Cardiac muscle cell (in vitro differentiated cells and primary cell): ENCODE data around the gene DNAH11. TPM values are rescaled to one million over a fixed set of nuclear protein-coding genes. Genes with fewer than 3 reads are reported as not detected.

Source experiments
- DNase-seq, 2 donors: peaks; one replicate each; pipeline versions ENCODE4 v3.0.0 to v3.0.0-alpha.2; 2010 to 2017; ENCODE audit warnings: low read depth in 1 of 2, low spot score in 1 of 2
- H3K27ac ChIP-seq: fragments of 200-600 bp; sonication (generic); 2 replicates; pipeline ENCODE4 v1.5.1; 2016
- H3K27me3 ChIP-seq: fragments of 200-600 bp; sonication (generic); 2 replicates; pipeline ENCODE4 v1.6.0; 2016; ENCODE audit warnings: control low read depth
- H3K36me3 ChIP-seq: fragments of 200-600 bp; sonication (generic); 2 replicates; pipeline ENCODE4 v1.5.1; 2016; ENCODE audit warnings: control low read depth
- H3K4me1 ChIP-seq: fragments of 200-600 bp; sonication (generic); 2 replicates; pipeline ENCODE4 v1.8.1; 2017; ENCODE audit warnings: low read depth, mild to moderate bottlenecking, mixed run types
- H3K4me3 ChIP-seq: fragments of 200-600 bp; sonication (generic); 2 replicates; pipeline ENCODE4 v1.5.1; 2016; ENCODE audit warnings: mild to moderate bottlenecking
- H3K9me3 ChIP-seq: fragments of 200-600 bp; sonication (generic); 2 replicates; pipeline ENCODE4 v1.5.1; 2017; ENCODE audit warnings: low read depth, mild to moderate bottlenecking, control low read depth
- CTCF ChIP-seq: IDR thresholded peaks from 2 replicates; pipeline ENCODE4 v1.5.1; 2012; ENCODE audit warnings: low read depth, mild to moderate bottlenecking, low read length
- polyA plus RNA-seq: library from polyadenylated mRNA; unstranded; fragments of >200 nt; fragmentation: Nextera tagmentation; extraction: Ambion mirVana; gene quantifications from 2 replicates; pipeline ENCODE4 v1.2.1, GENCODE V29; 2016
- total RNA-seq: library from RNA; depleted of rRNA; stranded (reverse); fragments of >200 nt; gene quantifications from 2 replicates; pipeline ENCODE4 v1.2.3, GENCODE V29; 2016

Gene DNAH11
- total and polyA plus RNA-seq, 2 experiments from 2014 or later = 0.60 to 1.9 TPM

GRCh38 chr7:21903020-21903786 lies 360.4 kb downstream of the DNAH11 start:
- DNase-seq = peak in 1 of 2 donors; percentile 14
- H3K27me3 ChIP-seq = no peaks in the 10 kb centered on the region
- H3K9me3 ChIP-seq = no peaks in the 10 kb centered on the region
- H3K4me1 ChIP-seq = no peaks in the 10 kb centered on the region
- no peak for TF ChIP-seq CTCF
- H3K27ac ChIP-seq = no peak overlapping the region
- peaks cover 16% of the 10 kb centered on the region for H3K36me3 ChIP-seq
- H3K4me3 ChIP-seq = no peak overlapping the region

GRCh38 chr7:21908746-21909145 lies 365.9 kb downstream of the DNAH11 start:
- Histone ChIP-seq H3K4me1 (no peaks in the 10 kb centered on the region), H3K27ac (no peak overlapping the region), H3K4me3 (no peak overlapping the region), H3K36me3 (peaks cover 11% of the 10 kb centered on the region), H3K9me3 (no peaks in the 10 kb centered on the region), H3K27me3 (no peaks in the 10 kb centered on the region)
- no peak for TF ChIP-seq CTCF
- DNase-seq = no peak

- Histone ChIP-seq H3K4me3 (no peak overlapping the region), H3K4me1 (no peaks in the 10 kb centered on the region), H3K27me3 (no peaks in the 10 kb centered on the region), H3K36me3 (peaks cover 11% of the 10 kb centered on the region), H3K27ac (no peak overlapping the region), H3K9me3 (no peaks in the 10 kb centered on the region)
- no peak for DNase-seq
- no peak for TF ChIP-seq CTCF
Observed at GRCh38 chr7:21910253-21910652, 367.4 kb downstream of the DNAH11 start.

GRCh38 chr7:21911341-21911875 lies 368.6 kb downstream of the DNAH11 start:
- peaks cover 8% of the 10 kb centered on the region for H3K36me3 ChIP-seq
- H3K27me3 ChIP-seq = no peaks in the 10 kb centered on the region
- TF ChIP-seq CTCF = no peak
- H3K4me1 ChIP-seq = no peaks in the 10 kb centered on the region
- H3K27ac ChIP-seq = no peak overlapping the region
- no peak overlapping the region for H3K4me3 ChIP-seq
- no peaks in the 10 kb centered on the region for H3K9me3 ChIP-seq
- DNase-seq = no peak

GRCh38 chr7:21912305-21912704 lies 369.5 kb downstream of the DNAH11 start:
- Histone ChIP-seq H3K4me3 (no peak overlapping the region), H3K4me1 (no peaks in the 10 kb centered on the region), H3K9me3 (no peaks in the 10 kb centered on the region), H3K36me3 (peaks cover 8% of the 10 kb centered on the region), H3K27me3 (no peaks in the 10 kb centered on the region), H3K27ac (no peak overlapping the region)
- no peak for TF ChIP-seq CTCF
- peak in 1 of 2 donors; percentile 82 for DNase-seq
